GM21447 (cell line): ENCODE results near the gene OSBPL6.

Experiments
- ATAC-seq: cut with Tn5 transposase; IDR thresholded peaks from one replicate; pipeline ENCODE4 v1.9.1; 2021; ENCODE audit not compliant: unreplicated experiment

Gene OSBPL6

DNA sequence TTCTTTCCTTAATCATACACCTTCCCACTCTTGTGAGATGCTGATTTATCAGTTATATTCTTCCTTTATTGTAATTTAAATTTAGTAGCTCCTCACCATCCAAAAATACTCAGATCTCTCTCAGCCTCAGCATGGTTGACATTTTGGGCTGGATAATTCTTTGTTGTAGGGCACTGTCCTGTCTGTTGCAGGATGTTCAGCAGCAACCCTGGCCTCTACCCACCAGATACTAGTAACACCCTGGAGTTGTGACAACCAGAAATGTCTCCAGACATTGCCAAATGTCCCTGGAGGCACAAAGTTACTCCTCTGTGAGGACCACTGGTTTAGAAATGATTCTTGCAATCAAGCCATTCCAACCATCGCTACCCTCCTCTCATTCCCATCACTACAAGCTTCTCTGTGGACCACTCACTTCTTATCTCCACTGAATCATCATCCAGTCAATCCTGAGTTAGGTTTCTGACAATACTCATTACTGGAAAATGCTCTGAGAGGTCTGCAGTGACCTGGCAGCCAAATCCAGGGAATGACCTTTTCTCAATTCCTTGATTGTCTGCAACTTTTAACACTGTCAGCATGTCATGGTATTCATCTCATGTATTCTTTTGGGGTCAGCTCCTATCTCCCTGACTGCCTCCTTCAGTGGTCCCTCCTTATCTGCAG lies 43.3 kb downstream of the OSBPL6 start:
- ATAC-seq, result no peak

DNA sequence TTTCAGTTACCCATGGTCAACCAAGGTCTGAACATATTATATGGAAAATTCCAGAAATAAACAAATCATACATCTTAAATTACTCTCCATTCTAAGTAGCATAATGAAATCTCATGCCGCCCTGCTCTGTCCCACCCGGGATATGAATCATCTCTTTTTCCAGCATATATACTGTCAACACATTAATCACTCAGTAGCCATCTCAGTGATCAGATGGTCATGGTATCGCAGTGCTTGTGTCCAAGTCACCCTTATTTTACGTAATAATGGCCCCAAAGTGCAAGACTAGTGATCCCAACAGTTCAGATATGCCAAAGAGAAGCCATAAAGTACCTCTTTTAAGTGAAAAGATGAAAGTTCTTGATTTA lies 43.8 kb downstream of the OSBPL6 start:
- ATAC-seq, result no peak

DNA sequence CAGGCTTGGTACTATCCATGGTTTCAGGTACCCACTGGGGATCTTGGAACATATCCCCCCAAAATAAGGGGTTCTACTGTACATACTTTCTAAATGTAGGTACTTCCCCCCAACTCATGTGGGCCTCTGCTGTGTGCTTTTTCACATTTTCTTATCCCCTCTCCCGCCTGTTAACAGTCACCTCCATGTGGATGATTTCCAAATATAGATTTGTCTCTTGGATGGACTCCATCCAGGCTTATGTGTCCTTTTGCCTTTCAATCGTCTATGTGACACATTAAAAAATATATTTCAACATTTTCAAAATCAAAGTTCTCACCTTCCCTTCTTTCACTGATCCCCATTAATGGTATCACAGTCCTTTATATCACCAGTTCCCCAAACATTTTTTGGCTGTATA lies 44.4 kb downstream of the OSBPL6 start:
- no peak for ATAC-seq

DNA sequence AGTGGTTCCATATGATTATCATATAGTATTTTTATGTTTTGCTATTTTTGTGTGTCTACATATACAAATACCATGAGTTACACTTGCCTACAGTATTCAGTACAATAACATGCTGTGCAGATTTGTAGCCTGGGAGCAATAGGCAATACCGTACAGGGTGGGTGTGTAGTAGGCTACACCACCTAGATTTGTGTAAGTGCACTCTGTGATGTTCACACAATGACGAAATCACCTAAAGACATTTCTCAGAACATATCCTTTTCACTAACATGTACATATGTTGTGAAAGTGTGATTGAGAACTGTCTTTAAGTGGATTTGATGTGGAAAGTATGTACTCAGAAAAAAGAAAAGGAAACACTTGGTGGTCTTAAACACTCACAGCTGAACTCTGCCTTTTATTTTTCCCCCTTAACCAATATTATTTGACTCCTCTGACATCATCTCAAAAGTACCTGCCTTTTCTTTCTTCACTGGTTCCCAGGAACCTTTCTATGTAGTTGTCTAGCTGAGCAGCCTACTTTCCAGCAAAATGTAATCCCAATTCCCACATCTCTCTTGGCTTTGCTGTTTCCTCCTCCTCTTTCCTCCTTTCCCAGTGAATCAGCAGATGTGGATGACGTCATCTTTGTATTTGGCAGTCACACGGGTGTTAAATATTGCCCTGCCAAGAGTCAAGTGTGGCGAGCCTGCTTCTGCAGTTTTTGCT lies 47.7 kb downstream of the OSBPL6 start:
- ATAC-seq, result no peak

DNA sequence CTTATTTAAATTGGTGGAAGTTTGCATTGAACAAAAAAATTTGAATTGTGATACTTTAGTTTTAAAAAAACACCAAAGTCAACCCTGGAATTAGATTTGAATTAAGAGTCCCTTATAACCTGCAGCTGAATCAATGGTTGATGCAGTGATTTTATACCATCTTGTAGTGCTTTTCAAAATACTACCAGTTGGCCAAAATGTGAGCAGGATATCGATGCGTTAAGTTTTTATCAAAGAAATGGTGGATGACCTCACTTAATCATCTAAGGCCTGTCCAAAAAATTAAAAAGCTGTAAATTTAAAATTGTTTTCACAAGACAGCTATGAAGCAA lies 48.2 kb downstream of the OSBPL6 start:
- ATAC-seq, result no peak

DNA sequence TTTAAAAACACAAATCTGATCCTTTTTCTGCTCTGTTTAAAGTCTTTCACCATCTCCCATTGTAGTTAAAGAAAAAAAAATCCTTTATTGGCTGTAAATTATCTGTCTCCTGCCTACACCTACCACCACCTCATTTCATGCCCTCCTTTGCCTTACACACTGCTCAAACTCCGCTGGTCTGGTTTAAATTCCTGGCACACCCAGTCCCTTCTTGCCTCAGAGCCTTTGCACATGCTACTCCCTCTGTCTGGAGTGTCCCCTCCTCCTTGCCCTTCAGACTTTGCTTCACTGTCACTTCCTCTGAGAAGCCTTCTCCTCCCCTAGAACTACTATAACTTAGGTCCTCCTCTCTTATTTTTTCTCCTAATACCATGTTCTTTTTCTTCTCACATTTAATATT lies 49.6 kb downstream of the OSBPL6 start:
- no peak for ATAC-seq

DNA sequence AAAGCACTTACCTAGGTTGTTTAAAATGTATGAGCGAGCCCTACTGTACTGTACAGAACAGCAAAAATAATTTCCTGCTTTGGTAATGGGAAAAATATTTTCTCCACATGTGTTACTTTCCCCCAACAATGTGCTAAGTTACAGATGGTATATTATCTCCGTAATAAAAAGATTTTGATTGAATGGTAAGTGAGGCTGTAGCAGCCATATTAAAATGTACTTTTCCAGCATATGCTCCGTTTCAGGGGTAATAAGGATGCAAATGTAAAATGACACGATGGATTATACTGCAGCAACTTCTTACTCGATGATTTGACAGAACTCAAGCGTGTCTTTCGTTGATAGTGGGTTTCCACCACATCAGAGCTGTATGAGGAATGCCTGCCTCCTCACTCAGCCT lies 50.5 kb downstream of the OSBPL6 start:
- ATAC-seq, result no peak

DNA sequence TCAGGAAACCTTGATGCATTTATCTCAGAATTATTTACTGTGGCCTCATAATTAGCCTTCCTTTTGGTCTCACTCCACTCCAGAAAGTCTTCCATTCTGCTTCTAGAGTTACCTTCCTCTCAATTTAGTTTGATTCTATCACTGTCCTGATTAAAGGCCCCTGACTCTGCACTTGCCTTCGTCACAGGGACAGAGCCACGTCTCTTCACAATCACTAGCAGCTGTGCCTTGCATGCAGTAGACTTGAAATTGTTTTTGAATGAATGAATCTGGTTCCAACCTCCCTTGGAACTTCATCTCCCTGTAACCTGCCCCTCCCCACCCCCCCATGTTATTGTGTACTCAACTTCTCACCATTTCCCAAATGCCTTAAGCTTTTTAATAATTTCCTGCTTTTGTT lies 52.4 kb downstream of the OSBPL6 start:
- no peak for ATAC-seq

DNA sequence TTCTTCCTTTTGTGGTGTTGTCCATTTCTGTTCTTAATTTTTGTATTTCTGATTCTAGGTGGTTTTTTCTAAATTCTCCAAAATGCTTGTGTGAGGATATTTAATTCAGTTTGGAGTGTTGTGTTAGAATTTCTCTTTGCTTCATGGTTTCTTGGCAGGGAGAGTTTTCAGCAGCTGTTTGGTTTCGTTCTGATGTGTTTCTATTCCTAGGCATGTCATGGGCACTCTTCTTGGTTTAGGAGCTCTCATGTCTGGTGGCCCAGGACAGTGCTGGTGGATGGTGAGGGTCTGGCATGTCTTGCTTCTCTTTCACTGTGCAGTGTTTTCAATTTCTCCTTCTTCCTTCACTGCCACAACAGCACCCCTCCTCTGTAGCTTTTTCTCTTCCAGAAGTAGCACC lies 52.9 kb downstream of the OSBPL6 start:
- ATAC-seq, result no peak

DNA sequence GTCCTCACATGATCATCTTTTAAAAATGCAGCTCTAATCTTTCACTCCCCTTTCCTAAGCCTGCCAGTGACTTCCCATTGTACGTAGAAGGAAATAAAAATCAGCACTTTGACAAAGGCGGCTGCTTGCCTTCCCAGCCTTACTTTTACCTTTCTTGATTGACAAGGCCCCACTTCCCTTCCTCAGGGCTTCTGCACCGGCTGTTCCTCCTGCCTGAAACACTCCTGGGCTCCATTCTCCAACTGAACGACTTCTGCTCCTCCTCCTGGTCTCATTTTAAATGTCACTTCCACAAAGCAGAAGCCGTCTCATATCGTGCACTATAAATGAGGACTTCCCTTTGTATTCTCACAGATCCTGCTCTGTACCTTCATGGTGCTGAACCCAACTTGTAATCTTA lies 56.1 kb downstream of the OSBPL6 start:
- ATAC-seq, result no peak

DNA sequence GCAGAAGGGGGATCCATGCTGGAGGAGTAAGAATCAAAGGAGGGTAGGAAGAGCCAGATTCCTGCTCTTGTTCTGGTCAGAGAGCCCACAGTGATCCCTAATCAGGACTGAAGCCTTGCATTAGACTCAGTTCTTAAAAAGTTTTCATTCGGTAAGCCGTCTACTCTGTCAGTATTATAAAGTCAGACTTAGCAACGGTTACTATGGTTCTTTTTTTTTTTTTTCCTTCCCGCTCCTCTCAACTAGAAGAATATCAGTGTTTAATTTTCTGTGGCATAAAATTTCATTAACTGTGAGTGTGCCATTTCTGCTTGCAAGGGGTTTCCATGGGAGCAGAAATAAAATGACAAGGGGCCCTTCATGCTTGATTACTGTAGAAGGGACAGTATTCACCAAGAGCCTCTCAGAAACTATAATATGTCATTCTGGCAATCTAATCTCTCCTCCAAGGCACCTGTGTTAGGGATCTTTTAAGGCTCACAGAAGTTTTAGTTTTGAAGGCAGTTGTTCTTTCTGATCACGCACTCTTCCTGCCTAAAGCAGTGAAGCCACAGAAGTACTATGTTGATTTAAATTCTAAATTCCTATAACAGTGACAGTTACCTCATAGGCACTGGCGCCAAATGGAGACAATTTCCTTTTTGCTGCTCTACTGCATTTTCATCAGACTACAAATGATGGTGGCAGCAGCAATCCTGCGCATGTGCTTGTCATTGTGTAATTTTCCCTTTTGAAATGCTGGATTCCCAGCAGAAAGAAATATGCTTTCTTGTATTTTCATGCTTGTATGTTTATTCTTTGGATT lies 57.0 kb downstream of the OSBPL6 start:
- ATAC-seq, result no peak

DNA sequence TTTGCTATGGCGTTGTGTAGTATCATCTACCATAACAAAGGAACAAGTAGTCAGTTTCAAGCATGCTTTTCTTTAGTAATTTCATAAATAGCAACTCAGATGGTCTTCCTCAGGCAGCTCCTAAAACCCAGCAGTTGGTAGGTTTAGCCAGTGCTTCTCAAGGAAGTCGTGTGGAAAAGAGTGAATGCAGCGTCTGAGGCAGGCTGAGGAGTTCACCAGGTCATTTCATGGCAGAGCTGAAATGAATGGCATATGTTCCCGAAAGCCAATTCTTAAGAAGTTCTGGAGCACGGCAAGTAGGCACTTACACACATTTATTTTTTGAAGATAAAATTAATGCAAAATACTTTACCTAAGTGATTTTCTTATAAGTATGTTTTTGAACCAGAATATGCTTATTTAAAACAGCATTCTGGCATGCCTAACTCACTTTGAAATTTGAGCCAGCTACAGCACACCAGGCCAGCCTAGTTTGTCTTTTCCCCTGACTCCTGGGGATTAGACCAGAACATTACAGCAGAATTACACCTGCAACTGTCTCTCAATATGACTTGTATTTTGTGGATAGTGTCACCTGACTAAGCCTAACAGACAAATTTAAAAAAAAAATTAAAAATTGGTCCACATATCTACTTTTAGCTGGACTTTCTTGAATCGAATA lies 62.2 kb downstream of the OSBPL6 start:
- no peak for ATAC-seq

DNA sequence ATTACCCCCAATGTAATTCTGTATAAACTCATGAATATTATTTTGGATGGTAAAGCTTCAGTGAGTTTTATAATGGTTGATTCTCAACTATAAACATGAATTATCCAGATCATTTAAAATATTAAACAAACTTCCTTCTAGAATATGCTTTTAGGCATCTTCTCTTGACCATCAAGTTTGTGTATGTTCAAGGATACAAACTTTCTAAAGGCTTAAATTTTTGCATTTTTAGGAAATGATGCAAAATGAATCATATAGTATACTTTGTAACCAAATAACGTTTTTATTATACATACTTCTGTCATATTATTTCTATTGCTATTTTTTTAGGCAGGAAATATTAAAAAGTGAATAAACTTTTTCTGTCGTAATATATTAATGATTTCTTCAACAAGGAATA lies 62.8 kb downstream of the OSBPL6 start:
- ATAC-seq, result no peak

DNA sequence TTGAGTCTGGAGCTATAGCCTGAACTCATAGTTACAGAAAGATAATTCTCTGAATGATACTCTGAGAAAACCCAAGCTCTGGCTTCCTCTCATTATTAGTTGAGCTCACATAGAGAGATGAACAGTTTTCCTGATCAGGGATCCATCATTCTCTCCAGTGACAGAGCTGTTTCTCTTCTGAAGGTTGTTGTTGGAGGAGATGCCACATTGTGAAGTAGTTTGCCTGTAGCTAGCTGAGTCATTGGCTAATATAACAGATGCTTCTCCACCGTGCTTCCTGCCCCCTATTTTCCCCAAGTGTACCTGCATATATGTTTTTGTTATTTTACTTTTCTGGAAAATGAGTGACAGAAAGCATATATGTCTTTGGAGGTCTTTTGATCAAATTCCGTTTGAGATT lies 64.6 kb downstream of the OSBPL6 start:
- ATAC-seq, result no peak

DNA sequence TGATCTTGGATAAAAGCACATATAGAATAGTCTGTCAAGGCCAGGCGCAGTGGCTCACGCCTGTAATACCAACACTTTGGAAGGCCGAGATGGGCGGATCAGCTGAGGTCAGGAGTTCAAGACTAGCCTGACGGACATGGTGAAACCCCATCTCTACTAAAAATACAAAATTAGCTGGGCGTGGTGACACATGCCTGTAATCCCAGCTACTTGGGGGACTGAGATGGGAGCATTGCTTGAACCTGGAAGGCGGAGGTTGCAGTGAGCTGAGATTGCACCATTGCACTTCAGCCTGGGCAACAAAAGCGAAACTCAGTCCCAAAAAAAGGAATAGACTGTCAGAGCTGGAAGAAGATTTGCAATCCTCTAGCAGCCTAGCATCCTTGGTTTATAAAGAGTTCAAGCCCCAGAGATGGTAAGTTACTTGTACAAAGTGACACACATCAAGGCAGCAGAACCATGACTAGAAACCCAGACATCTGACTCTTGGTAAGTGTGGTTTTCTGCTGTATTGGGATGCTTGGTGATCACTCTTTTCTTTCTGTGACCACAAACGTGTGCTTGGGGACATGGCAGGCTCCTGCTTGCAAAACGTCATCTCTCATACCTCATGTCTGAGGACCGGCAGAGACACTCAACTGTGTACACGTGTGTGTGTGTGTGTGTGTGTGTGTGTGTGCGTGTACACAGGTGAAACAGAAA lies 69.0 kb downstream of the OSBPL6 start:
- ATAC-seq, result no peak

DNA sequence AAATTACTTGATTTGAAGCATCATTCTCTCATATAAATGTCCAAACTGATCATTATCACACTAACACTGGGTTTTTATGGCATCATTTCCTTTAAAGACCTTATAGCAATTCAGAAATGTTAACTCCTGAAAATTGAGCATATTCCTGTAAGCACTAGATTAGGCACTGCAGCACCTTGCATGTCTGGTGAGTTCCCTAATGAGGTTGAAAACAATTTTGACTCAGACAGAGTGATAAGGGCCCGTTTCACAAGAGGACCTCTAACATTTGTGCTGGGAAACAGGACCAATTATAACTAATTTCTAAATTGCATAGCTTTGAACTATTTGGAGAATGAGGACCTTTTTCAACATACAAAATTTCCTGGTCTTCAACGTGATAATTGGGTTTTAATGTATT lies 69.9 kb downstream of the OSBPL6 start:
- no peak for ATAC-seq

DNA sequence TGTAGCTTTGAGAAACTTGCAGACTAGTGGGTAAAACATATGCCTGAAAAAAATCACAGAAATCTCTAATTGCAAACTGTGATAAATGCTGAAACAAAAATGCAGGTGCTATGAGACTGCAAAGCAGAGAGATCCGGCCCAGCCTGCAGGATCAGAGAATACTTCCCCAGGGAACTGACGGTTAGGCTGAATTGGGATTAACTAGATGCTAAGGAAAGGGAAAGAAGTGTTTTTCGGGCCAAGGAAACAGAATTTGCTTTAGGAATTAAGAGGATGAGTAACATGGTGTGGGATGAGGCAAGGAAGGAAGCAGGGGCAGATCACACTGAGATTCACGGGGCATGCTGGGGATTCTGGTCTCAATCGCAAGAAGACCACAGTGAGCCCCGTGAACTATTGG lies 71.5 kb downstream of the OSBPL6 start:
- no peak for ATAC-seq

DNA sequence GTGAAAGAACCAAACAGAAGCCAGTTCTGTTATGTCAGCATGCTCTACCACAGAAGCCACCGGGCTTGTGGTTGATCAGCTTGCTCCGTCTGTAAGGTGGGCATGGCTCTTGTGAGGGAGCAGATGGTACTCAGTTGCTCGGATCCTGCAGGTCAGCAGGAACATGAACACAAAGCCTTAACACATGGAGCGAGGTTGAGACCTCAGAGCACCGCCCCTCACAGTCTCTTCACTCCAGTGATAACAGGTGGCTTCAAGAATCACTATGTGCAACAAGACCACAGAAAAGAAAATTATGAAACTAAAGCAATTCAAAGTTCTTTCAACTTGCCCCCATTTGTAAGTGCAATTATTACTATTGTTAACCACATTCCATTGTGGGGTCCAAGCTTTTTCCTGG lies 72.1 kb downstream of the OSBPL6 start:
- ATAC-seq, result no peak

DNA sequence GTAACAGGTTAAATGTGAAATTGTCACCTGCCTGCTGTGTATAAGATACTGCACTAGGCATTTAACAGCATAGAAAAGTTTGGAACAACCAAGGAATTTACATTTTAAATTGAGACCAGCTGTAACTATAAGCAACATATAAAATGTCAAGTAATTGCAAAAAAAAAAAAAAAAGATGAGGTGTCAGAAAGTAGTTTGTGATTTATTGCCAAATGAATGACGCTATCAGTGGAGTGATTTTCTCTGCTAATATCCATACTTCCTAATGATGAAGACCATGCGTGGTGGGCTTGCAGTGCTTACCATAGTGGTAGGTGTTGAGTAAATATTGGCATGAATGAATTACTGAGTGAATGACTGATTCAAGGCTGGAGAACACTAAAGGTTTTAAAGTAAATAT lies 73.3 kb downstream of the OSBPL6 start:
- no peak for ATAC-seq

DNA sequence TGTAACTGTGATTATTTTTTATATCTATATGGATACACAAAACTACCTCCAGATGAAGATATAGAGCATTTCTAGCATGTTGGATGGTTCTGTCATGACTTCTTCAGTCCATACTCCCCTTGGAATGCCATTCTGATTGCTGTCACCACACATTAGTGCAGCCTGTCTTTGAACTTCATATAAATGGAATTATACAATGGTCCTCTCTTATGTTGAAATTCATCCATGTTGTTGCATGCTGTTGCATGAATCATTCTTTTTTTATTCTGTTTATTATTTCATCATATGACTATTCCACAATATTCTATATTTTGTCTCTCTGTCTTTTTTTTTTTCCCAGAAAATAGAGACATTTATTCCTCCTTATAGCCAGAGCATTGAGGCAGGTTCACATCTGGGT lies 74.1 kb downstream of the OSBPL6 start:
- no peak for ATAC-seq
